HG03460 (cell line): ENCODE data around the gene ENPP1.
A peak's percentile ranks its signal among the peaks of the same experiment; 100 is the strongest.
"Not testable (repeated sequence)": the region's sequence is repeated elsewhere in the genome, so short reads cannot be mapped to it uniquely, and the experiment has no call there.

Experiments
- ATAC-seq: cut with Tn5 transposase; IDR thresholded peaks from one replicate; pipeline ENCODE4 v1.9.1; 2021; ENCODE audit not compliant: unreplicated experiment

Gene ENPP1

GRCh38 chr6:131868836-131869235 lies 61.0 kb downstream of the ENPP1 start:
- no peak for ATAC-seq

DNA sequence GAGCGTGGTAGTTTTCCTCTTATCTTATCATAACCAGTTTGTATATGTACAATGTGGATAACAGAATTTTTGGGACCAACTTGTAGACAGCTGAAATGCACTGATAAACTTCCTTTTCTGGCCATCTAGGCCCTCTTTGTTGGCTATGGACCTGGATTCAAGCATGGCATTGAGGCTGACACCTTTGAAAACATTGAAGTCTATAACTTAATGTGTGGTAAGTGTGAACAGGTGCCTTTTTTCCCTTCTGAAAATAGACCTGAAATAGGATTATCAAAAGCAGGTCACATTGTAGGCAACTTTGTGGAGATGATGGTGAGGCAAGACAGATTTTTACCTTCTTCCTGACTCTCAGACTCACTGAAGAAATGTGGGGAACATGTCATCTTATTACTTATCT lies 67.8 kb downstream of the ENPP1 start:
- ATAC-seq, result no peak

DNA sequence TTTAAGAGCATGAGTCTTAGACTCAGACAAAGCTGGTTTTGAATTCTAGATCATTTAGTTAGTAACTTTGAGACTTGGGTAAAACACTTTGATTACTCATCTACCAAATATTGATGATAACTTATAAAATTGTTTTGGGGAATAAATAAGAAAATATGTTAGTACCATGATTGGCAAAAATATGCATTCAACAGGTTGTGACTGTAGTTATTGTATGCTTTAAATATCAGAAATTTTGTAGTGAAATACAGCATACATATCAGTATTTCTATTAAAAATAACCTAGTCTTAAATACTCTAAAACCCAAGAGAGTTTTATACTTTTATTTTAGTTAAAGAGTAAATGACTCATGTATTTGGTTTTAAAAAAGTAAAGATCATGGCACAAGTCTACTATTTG lies 68.7 kb downstream of the ENPP1 start:
- no peak for ATAC-seq

DNA sequence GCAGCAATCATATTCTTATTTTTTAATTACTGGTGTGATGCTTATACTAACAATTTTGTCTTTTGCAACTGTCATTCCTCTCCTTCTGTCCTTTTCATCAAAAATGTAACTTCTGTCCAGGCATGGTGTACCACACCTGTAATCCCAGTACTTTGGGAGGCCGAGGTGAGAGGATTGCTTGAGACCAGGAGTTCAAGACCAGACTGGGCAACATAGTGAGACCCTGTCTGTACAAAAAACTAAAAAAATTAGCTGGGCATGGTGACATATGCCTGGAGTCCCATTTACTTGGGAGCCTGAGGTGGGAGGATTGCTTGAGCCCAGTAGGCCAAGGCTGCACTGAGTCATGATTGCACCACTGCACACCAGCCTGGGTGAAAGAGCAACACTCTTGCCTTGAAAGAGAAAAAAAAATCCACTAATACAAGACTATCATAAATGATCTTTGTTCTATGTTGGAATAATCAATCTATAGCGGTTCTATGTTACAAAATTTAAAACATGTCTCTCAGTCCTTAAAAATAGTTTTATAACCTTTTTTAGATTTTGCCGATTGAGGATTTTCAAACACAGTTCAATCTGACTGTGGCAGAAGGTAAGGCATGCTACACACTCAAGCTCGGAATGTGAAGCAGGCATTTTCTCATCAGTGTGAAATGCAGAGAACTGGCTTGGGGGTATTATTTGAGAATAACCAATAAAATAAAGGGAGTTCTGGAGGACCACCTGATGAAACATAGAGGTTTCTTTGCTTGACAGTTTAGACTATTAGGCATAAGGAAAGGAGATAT lies 70.4 kb downstream of the ENPP1 start:
- no peak for ATAC-seq

DNA sequence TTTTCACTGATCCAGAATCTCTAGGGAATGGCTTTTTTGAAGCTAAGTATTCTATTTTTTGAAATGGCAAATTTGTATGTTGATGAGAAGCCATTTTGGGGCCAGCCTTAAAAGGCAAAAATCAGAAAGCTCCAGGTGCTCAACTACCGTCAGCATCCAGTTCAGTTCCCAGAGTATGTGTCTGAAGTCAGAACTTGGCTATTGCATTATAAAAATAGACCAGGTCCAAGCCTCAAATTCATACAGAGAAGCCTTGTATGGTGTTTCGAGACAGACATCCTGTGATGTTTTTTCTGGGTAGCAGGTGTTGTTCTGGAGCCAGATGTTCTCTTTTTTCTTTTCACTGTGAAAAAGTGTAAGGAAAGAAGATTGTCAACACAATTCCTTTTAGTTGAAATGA lies 75.2 kb downstream of the ENPP1 start:
- ATAC-seq, result no peak

DNA sequence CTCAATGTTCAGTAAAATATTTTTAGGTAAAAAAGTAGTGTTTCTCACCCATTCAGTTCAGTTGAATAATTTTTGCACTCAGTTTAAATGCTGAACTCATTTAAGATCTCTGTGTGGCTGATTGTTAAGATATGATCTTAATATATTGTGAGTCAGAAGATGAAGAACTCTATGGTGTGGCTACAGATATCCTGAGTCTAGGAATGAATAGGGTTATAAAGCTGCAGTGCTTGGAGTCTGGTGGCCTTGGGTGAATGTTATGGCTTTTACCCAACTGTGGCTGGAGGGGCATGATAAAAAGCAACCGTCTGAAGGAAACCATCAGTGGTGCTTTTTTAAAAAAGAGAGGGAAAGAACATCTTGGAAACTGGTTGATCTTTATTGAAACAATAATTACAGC lies 77.4 kb downstream of the ENPP1 start:
- ATAC-seq, result no peak

DNA sequence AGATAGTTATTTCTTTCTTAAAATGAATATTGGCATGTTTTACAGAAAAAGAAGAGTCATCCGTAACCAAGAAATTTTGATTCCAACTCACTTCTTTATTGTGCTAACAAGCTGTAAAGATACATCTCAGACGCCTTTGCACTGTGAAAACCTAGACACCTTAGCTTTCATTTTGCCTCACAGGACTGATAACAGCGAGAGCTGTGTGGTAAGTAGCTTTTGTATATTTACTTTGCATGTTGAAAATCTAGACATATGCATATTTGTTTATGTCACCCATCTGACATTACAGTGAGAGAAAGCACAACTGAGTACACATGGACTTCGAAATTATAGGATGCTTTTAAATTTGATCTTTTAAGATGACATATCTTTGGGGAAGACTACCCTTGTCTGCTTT lies 78.7 kb downstream of the ENPP1 start:
- no peak for ATAC-seq

GRCh38 chr6:131890091-131890490 lies 82.3 kb downstream of the ENPP1 start:
- no peak for ATAC-seq

DNA sequence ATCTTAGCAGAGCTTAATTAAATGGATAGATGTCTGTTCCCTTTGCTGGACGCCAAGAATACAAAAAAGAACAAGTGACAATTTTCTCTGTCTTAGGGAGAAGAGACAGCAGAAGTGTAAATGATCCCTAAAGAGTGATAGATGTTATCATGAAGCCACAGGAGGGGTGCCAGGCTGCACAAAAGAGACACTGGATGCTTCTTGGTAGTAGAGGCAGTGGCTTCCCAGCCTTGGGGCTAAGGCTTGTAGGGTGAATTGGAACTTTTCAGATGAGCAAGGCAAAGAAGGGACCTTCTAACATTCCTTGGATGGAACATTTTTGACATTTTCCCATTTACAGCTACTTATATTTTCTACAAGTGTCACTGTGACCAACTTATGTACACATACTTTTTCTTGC lies 85.4 kb downstream of the ENPP1 start:
- ATAC-seq, result no peak

- ATAC-seq, result no peak
These were observed 86.9 kb downstream of the ENPP1 start for GRCh38 chr6:131894493-131895424.

DNA sequence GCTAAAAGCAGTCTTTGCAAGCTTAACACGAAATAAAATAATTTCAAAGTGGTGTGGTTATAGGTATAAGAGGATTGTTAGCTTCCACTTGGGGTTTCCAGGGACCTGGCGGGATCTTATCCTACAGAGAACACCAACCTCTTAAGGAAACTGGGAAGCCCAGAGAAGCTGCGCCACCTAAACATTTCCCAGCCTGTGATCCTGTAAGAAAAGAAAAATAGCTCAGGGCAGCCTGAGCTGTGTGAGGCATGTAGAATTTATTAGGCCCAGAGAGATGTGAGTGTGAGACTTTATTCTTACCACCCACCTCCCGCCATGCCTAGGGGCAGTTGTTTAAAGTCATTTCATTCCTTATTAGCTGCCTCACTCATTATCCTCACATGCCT lies 89.2 kb downstream of the ENPP1 start:
- no peak for ATAC-seq

DNA sequence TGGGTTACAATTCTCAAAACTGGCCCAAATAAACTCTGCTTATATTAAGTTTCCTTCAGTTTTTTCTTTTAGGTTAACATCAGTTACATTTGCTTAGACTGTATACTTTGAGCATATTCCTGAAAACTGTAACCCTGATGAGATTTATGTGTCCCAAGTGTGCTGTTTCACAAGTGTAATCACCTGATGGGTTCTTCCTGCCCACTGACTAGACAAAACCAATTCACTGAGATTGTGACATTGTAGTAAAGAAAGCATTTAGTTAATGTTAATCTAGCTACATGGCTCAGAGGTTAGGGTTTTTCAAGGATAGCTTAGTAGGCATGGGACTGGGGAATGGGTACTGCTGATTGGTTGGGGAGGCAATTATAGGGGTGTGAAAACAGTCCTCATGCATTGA lies 89.8 kb downstream of the ENPP1 start:
- ATAC-seq, result no peak

DNA sequence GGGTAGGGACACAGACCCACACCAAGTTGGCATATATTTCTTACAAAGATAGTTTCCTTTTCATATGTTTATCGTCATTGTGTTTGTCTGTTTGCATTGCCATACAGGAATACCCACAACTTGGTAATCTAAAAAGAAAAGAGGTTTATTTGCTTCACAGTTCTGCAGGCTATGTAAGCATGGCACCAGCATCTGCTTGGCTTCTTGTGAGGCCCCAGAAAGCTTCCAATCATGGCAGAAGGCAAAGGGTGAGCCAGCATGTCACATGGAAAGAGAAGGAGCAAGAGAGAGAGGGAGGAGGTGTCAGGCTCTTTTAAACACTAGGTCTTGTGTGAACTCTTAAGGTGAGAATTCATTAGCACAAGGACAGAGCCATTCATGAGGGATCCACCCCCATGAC lies 90.9 kb downstream of the ENPP1 start:
- no peak for ATAC-seq

DNA sequence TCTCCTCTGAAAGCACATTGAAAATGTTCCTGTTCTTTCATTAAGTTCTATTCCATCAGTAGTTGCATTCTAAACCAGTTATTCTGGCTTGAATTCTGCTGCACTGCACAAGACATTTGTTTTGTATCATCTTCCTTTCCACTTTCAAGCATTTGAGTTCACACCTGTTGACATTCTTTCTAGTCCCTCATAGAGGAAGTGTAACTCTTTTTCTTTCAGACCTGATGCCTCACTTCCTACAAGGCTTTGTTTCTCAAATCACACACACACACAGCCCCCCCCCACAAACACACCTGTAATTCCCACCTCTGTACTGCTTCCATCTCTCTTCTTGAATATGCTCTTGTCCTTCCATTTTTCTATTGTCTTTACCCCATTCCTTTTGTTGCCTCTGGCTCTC lies 92.4 kb downstream of the ENPP1 start:
- ATAC-seq, result no peak

- ATAC-seq, result not testable (repeated sequence)
These were observed 93.6 kb downstream of the ENPP1 start for GRCh38 chr6:131901326-131901873.

DNA sequence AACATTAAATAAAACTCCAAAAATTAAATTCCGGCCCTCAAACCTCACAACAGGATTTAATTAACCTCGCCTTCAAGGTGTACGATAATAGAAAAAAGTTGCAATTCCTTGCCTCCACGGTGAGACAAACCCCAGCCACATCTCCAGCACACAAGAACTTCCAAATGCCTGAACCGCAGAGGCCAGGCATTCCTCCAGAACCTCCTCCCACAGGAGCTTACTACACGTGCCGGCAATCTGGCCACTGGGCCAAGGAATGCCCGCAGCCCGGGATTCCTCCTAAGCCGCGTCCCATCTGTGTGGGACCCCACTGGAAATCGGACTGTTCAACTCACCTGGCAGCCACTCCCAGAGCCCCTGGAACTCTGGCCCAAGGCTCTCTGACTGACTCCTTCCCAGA lies 95.9 kb downstream of the ENPP1 start:
- not testable (repeated sequence) for ATAC-seq

- not testable (repeated sequence) for ATAC-seq
These were observed 101.0 kb downstream of the ENPP1 start for GRCh38 chr6:131908787-131909186.

DNA sequence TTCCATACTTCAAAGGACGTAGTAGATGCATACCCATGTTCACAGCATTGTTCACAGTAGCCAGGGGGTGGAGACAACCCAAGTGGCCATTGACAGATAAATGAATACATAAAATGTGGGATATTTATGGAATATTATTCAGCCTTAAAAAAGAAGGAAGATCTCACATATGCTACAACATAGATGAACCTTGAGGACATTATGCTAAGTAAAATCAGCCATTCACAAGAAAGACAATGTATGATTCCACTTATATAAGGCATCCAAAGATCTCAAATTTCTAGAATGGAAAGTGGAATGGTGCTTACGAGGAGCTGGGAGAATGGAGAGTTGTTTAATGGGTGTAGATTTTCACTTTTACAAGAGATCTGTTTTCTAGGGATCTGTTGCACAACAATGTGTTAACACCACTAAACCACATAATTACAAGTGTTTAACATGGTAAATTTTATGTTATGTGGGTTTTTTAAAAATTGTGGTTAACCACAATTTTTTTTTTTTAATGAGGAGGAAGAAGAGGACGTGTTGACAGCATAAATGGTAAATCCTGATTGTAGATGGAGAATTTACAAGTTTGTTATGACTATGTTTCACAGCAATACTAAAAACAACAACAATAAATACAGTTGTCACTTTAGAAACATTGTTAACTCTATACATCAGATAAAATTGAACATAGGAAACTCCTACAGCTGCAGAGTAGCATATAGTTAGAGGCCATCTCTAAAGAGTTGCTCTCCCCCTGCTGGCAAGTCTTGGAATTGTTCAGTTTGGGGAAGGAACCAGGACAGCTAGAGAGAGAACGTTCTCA lies 101.8 kb downstream of the ENPP1 start:
- peak; percentile 99 for ATAC-seq

DNA sequence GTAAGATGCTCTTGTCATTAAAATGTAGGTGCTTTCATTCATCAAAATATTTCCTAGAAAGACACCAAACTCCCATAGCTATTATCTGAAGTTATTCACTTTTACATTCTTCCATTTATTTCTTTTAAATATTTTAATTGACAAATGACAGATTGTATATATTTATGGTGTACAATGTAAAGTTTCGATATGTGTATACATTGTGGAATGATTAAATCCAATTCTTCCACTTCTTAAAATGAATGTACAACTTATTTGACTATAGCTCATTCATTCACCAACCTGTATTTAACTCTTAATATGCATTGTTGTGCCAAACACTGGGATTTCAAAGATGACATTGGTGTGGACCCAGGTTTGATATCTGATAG lies 102.4 kb downstream of the ENPP1 start:
- no peak for ATAC-seq

GRCh38 chr6:131910956-131911355 lies 103.1 kb downstream of the ENPP1 start:
- no peak for ATAC-seq

GRCh38 chr6:131911951-131912350 lies 104.1 kb downstream of the ENPP1 start:
- ATAC-seq, result no peak
